GM21723 (cell line): ENCODE data around the gene SRPK3.

Experiments used
- ATAC-seq: cut with Tn5 transposase; IDR thresholded peaks from one replicate; pipeline ENCODE4 v1.9.1; 2021; ENCODE audit warnings: mild to moderate bottlenecking, moderate library complexity; ENCODE audit not compliant: unreplicated experiment

Gene SRPK3

GRCh38 chrX:153782871-153783270 lies 2.0 kb downstream of the SRPK3 start:
- ATAC-seq, result no peak

GRCh38 chrX:153783378-153784013 lies 2.7 kb downstream of the SRPK3 start:
- no peak for ATAC-seq

- no peak for ATAC-seq
Measured at GRCh38 chrX:153784325-153784967, 3.6 kb downstream of the SRPK3 start.

GRCh38 chrX:153786669-153787068 lies 5.8 kb downstream of the SRPK3 start:
- no peak for ATAC-seq

- ATAC-seq, result no peak
Measured at GRCh38 chrX:153789654-153790053, 8.8 kb downstream of the SRPK3 start.

- no peak for ATAC-seq
Measured at GRCh38 chrX:153791104-153791852, 10.4 kb downstream of the SRPK3 start.

GRCh38 chrX:153792368-153792767 lies 11.5 kb downstream of the SRPK3 start:
- no peak for ATAC-seq

GRCh38 chrX:153793291-153793690 lies 12.4 kb downstream of the SRPK3 start:
- ATAC-seq, result no peak

- peak; percentile 90 for ATAC-seq
Measured at GRCh38 chrX:153794018-153794896, 13.4 kb downstream of the SRPK3 start, which contains the start of the genes IDH3G and SSR4. Gene IDH3G, minus strand, starts transcription at chrX:153794375. Its CDS starts 49 bp downstream, at chrX:153794326. Gene SSR4, plus strand, starts transcription at chrX:153794668. Its CDS starts 20 bp downstream, at chrX:153794688.

- ATAC-seq, result no peak
Measured at GRCh38 chrX:153794897-153795816, 14.3 kb downstream of the SRPK3 start.

GRCh38 chrX:153797415-153798015 lies 16.7 kb downstream of the SRPK3 start:
- ATAC-seq, result no peak

GRCh38 chrX:153799326-153799725 lies 18.5 kb downstream of the SRPK3 start:
- no peak for ATAC-seq

GRCh38 chrX:153800177-153800722 lies 19.4 kb downstream of the SRPK3 start:
- no peak for ATAC-seq

- ATAC-seq, result no peak
Measured at GRCh38 chrX:153800746-153801145, 19.9 kb downstream of the SRPK3 start.

- ATAC-seq, result no peak
Measured at GRCh38 chrX:153801669-153802068, 20.8 kb downstream of the SRPK3 start.

GRCh38 chrX:153802513-153803045 lies 21.7 kb downstream of the SRPK3 start:
- no peak for ATAC-seq

GRCh38 chrX:153803211-153804099 lies 22.6 kb downstream of the SRPK3 start:
- ATAC-seq, result no peak

- no peak for ATAC-seq
Measured at GRCh38 chrX:153804100-153804595, 23.3 kb downstream of the SRPK3 start.
